Measurements from ENCODE around the gene ALAS1. TPM values are rescaled to one million over a fixed set of nuclear protein-coding genes. Genes with fewer than 3 reads are reported as not detected.

The ALAS1 gene
- total RNA-seq, 1 experiment from 2014 or later, result 80.2 TPM

- H3K4me1 Mint-ChIP-seq (ENCODE audit: low read depth, unreplicated experiment), result peaks cover 27% of the 10 kb centered on the region
- intact Hi-C loops (cut with micrococcal nuclease; ENCODE audit: unreplicated experiment), result no loop called here
- TF ChIP-seq, protein P1, sequence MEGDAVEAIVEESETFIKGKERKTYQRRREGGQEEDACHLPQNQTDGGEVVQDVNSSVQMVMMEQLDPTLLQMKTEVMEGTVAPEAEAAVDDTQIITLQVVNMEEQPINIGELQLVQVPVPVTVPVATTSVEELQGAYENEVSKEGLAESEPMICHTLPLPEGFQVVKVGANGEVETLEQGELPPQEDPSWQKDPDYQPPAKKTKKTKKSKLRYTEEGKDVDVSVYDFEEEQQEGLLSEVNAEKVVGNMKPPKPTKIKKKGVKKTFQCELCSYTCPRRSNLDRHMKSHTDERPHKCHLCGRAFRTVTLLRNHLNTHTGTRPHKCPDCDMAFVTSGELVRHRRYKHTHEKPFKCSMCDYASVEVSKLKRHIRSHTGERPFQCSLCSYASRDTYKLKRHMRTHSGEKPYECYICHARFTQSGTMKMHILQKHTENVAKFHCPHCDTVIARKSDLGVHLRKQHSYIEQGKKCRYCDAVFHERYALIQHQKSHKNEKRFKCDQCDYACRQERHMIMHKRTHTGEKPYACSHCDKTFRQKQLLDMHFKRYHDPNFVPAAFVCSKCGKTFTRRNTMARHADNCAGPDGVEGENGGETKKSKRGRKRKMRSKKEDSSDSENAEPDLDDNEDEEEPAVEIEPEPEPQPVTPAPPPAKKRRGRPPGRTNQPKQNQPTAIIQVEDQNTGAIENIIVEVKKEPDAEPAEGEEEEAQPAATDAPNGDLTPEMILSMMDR (IDR thresholded peaks at IDR 0.05; ENCODE audit: unreplicated experiment), result no peak
- no peaks in the 10 kb centered on the region for H3K27me3 Mint-ChIP-seq (ENCODE audit: unreplicated experiment)
- no peak for DNase-seq
- H3K36me3 Mint-ChIP-seq (ENCODE audit: insufficient read depth, unreplicated experiment), result peaks cover 76% of the 10 kb centered on the region
- no peak overlapping the region for H3K4me3 Mint-ChIP-seq (ENCODE audit: low read depth, unreplicated experiment)
- H3K9me3 Mint-ChIP-seq (ENCODE audit: low read depth, unreplicated experiment), result no peaks in the 10 kb centered on the region
- CTCF ChIA-PET, result no interaction called here
- no TSS peak for BruUV-seq (replicated peaks)
- no peak overlapping the region for H3K27ac Mint-ChIP-seq (ENCODE audit: unreplicated experiment)
Observed at GRCh38 chr3:52213005-52213404, 15.0 kb downstream of the ALAS1 start.

DNA sequence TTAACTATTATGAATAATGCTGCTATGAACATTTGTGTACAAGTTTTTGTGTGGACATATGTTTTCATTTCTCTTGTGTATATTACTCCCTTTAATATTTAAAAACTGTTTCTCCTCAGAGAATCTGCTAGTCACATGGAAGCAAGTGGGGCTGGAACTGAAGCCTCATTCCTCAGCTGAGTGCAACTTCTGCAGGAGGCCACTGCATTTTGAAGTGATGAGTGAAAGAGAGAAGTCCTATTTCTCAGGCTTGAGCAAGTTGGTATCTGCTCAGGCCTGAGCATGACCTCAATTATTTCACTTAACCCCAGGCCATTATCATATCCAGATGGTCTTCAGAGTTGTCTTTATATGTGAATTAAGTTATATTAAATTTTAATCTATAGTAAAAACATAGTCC, 15.9 kb downstream of the ALAS1 start:
- no peaks in the 10 kb centered on the region for H3K9me3 Mint-ChIP-seq (ENCODE audit: low read depth, unreplicated experiment)
- intact Hi-C loops (cut with micrococcal nuclease; ENCODE audit: unreplicated experiment), result no loop called here
- H3K27me3 Mint-ChIP-seq (ENCODE audit: unreplicated experiment), result no peaks in the 10 kb centered on the region
- DNase-seq, result no peak
- no peak overlapping the region for H3K27ac Mint-ChIP-seq (ENCODE audit: unreplicated experiment)
- H3K4me3 Mint-ChIP-seq (ENCODE audit: low read depth, unreplicated experiment), result no peak overlapping the region
- peaks cover 69% of the 10 kb centered on the region for H3K36me3 Mint-ChIP-seq (ENCODE audit: insufficient read depth, unreplicated experiment)
- TF ChIP-seq, protein P1 (IDR thresholded peaks at IDR 0.05; ENCODE audit: unreplicated experiment), result no peak
- H3K4me1 Mint-ChIP-seq (ENCODE audit: low read depth, unreplicated experiment), result peaks cover 31% of the 10 kb centered on the region
- no TSS peak for BruUV-seq (replicated peaks)
- CTCF ChIA-PET, result no interaction called here

GRCh38 chr3:52215351-52215750, 17.4 kb downstream of the ALAS1 start:
- intact Hi-C loops (cut with micrococcal nuclease; ENCODE audit: unreplicated experiment), result loop anchor here (5.0 kb wide), 1 partner anchor 63 kb away; the partner anchor contains the start of gene POC1A

DNA sequence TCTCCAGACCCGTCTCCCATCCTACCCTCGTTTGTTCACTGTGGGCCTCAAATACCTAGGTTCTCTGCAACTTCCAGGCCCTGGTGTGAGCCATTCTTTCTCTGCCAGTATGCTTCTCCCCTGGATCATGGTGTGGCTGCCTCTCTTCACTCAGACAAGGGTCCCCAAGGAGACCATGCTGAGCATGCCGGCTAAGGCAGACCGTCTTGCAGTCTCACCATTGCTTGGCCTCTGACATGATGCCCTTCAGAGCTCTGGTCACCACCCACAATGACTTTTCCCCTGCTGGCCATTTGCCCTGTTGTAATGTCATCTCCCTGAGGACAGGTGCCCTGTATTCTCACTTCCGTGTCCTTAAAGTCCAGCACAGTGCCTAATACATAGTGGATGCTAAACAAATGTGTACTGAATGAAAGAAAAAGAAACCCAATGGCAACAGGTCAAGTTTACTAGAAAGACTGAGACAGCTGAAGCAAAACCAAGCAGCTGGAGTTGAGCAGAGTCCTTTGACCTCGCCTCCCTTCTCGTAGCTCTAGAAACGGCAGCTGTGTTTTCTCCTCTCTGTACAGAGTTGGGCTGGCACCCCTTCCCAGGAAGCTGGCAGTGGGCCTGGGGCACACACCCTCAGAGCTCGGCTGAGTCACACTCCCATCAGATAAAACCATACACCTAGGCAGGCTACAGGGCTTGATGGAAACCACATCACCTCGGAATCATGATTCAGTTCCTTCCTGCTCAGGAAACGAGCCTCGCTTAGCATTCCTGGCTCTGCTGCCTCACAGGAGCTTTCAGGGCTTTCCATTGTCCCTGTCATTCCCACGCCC, 18.8 kb downstream of the ALAS1 start:
- peaks cover 27% of the 10 kb centered on the region for H3K4me1 Mint-ChIP-seq (ENCODE audit: low read depth, unreplicated experiment)
- intact Hi-C loops (cut with micrococcal nuclease; ENCODE audit: unreplicated experiment), result loop anchor here (5.0 kb wide), 1 partner anchor 64 kb away; the partner anchor contains the start of gene POC1A
- no peaks in the 10 kb centered on the region for H3K27me3 Mint-ChIP-seq (ENCODE audit: unreplicated experiment)
- TF ChIP-seq, protein P1 (IDR thresholded peaks at IDR 0.05; ENCODE audit: unreplicated experiment), result no peak
- H3K27ac Mint-ChIP-seq (ENCODE audit: unreplicated experiment), result peak overlapping the region; percentile 74
- H3K4me3 Mint-ChIP-seq (ENCODE audit: low read depth, unreplicated experiment), result peak overlapping the region; percentile 40
- H3K36me3 Mint-ChIP-seq (ENCODE audit: insufficient read depth, unreplicated experiment), result peaks cover 47% of the 10 kb centered on the region
- CTCF ChIA-PET, result interaction anchor here (1.0 to 1.6 kb wide), 3 partner anchors 14 to 62 kb away, joined by 4 to 13 read pairs (median 4); partner anchors contain the start of gene POC1A
- H3K9me3 Mint-ChIP-seq (ENCODE audit: low read depth, unreplicated experiment), result no peaks in the 10 kb centered on the region
- no TSS peak for BruUV-seq (replicated peaks)
- peak; percentile 93 for DNase-seq

More at GRCh38 chr3:52215351-52215750, 17.4 kb downstream of the ALAS1 start:
- Mint-ChIP-seq H3K4me3 (ENCODE audit: low read depth, unreplicated experiment) (no peak overlapping the region), H3K27ac (ENCODE audit: unreplicated experiment) (peak overlapping the region; percentile 7), H3K36me3 (ENCODE audit: insufficient read depth, unreplicated experiment) (peaks cover 58% of the 10 kb centered on the region), H3K4me1 (ENCODE audit: low read depth, unreplicated experiment) (peaks cover 29% of the 10 kb centered on the region), H3K9me3 (ENCODE audit: low read depth, unreplicated experiment) (no peaks in the 10 kb centered on the region), H3K27me3 (ENCODE audit: unreplicated experiment) (no peaks in the 10 kb centered on the region)
- TF ChIP-seq, protein P1 (IDR thresholded peaks at IDR 0.05; ENCODE audit: unreplicated experiment), result no peak
- DNase-seq, result no peak
- CTCF ChIA-PET, result interaction anchor here (0.5 to 0.6 kb wide), 2 partner anchors 47 to 511 kb away, joined by 4 read pairs; no protein-coding TSS in a partner anchor
- BruUV-seq (replicated peaks), result no TSS peak
